Measurements from ENCODE around the gene PHF5A. TPM values are rescaled to one million over a fixed set of nuclear protein-coding genes. Genes with fewer than 3 reads are reported as not detected.

The PHF5A gene
- total and polyA plus RNA-seq, 4 donors = 15.8 to 31.7 (median 23.2) TPM

- Histone ChIP-seq H3K27ac (ENCODE audit: low read depth in 1 of 2, low read length in 2 of 2) (peak overlapping the region; percentile 29 to 47), H3K4me3 (ENCODE audit: low read depth in 1 of 3, low read length in 3 of 3) (no peak overlapping the region), H3K27me3 (ENCODE audit: control insufficient read depth in 4 of 4, insufficient read depth in 4 of 4, low read length in 3 of 4) (no peaks in the 10 kb centered on the region), H3K36me3 (ENCODE audit: control insufficient read depth in 4 of 4, insufficient read depth in 3 of 4, low read depth in 1 of 4, low read length in 3 of 4) (peaks cover 0 to 2% (median 0%) of the 10 kb centered on the region in 4 donors), H3K4me1 (ENCODE audit: control insufficient read depth in 4 of 4, insufficient read depth in 4 of 4, low read length in 3 of 4) (peaks cover 7 to 43% (median 37%) of the 10 kb centered on the region in 4 donors), H3K9ac (ENCODE audit: low read depth in 1 of 2, low read length in 2 of 2) (no peak overlapping the region), H3K9me3 (ENCODE audit: control insufficient read depth in 4 of 4, low read length in 3 of 4) (no peaks in the 10 kb centered on the region)
- WGBS = 91% methylated on average over 6 of the region's 6 CpGs
- DNase-seq (ENCODE audit: low spot score) = no peak
- TF ChIP-seq REST (IDR thresholded peaks at IDR 0.05) (no peak), FOXA1 (IDR thresholded peaks at IDR 0.05) (no peak), NR2F2 (IDR thresholded peaks at IDR 0.05) (no peak), FOXA2 (IDR thresholded peaks at IDR 0.05) (no peak), JUND (IDR thresholded peaks at IDR 0.05) (no peak), ATF3 (IDR thresholded peaks at IDR 0.05) (no peak), TAF1 (conservative IDR thresholded peaks at IDR 0.05) (no peak), MAX (IDR thresholded peaks at IDR 0.05) (no peak), RXRA (IDR thresholded peaks at IDR 0.05) (no peak), EGR1 (IDR thresholded peaks at IDR 0.05; ENCODE audit: low read depth in 2 of 2) (no peak), ZBTB33 (IDR thresholded peaks at IDR 0.05) (no peak), CTCF (IDR thresholded peaks at IDR 0.05; ENCODE audit: low read depth, low read length, missing input control) (no peak)
Observed at GRCh38 chr22:41479671-41480396, 11.3 kb upstream of the PHF5A start.

GRCh38 chr22:41478891-41479521 is 10.5 kb upstream of the PHF5A start:
- no peak overlapping the region for H3K9ac ChIP-seq (ENCODE audit: low read depth in 1 of 2, low read length in 2 of 2)
- no peaks in the 10 kb centered on the region for H3K27me3 ChIP-seq (ENCODE audit: control insufficient read depth in 4 of 4, insufficient read depth in 4 of 4, low read length in 3 of 4)
- H3K27ac ChIP-seq (ENCODE audit: low read depth in 1 of 2, low read length in 2 of 2) = peak overlapping the region; percentile 29 to 47
- H3K9me3 ChIP-seq (ENCODE audit: control insufficient read depth in 4 of 4, low read length in 3 of 4) = no peaks in the 10 kb centered on the region
- no peak overlapping the region for H3K4me3 ChIP-seq (ENCODE audit: low read depth in 1 of 3, low read length in 3 of 3)
- peaks cover 0 to 2% (median 0%) of the 10 kb centered on the region in 4 donors for H3K36me3 ChIP-seq (ENCODE audit: control insufficient read depth in 4 of 4, insufficient read depth in 3 of 4, low read depth in 1 of 4, low read length in 3 of 4)
- peaks cover 7 to 42% (median 38%) of the 10 kb centered on the region in 4 donors for H3K4me1 ChIP-seq (ENCODE audit: control insufficient read depth in 4 of 4, insufficient read depth in 4 of 4, low read length in 3 of 4)
- DNase-seq (ENCODE audit: low spot score) = no peak
- WGBS = 56% methylated on average over 7 of the region's 7 CpGs
- TF ChIP-seq REST (IDR thresholded peaks at IDR 0.05) (peak; percentile 50), RXRA (IDR thresholded peaks at IDR 0.05) (peak; percentile 91 to 94), GABPA (IDR thresholded peaks at IDR 0.05 in 1 of 2, conservative IDR thresholded peaks at IDR 0.05 in 1 of 2) (no peak), NR2F2 (IDR thresholded peaks at IDR 0.05) (peak; percentile 49), FOXA1 (IDR thresholded peaks at IDR 0.05) (peak; percentile 72), MAX (IDR thresholded peaks at IDR 0.05) (peak; percentile 89), JUND (IDR thresholded peaks at IDR 0.05) (peak; percentile 68 to 84), ATF3 (IDR thresholded peaks at IDR 0.05) (peak; percentile 93), FOXA2 (IDR thresholded peaks at IDR 0.05) (no peak), EGR1 (IDR thresholded peaks at IDR 0.05; ENCODE audit: low read depth in 2 of 2) (peak in 1 of 2 donors; percentile 12)

Measured in liver (tissue), 9 donors.